GM06990 (cell line): ENCODE measurements around the gene JCHAIN.
A peak's percentile ranks its signal among the peaks of the same experiment; 100 is the strongest.
"Not testable (repeated sequence)": the region's sequence is repeated elsewhere in the genome, so short reads cannot be mapped to it uniquely, and the experiment has no call there.

Experiments used
- DNase-seq: peaks from one replicate; pipeline ENCODE4 v3.0.0-alpha.2; 2011; ENCODE audit not compliant: insufficient read length; ENCODE audit errors: extremely low read depth
- H3K27me3 ChIP-seq: replicated peaks from 2 replicates; pipeline ENCODE4 v1.6.0; 2011; ENCODE audit warnings: low read length; ENCODE audit not compliant: control insufficient read depth, insufficient read depth
- H3K36me3 ChIP-seq: 2 replicates; pipeline ENCODE4 v1.5.1; 2011; ENCODE audit warnings: low read length; ENCODE audit not compliant: control insufficient read depth, insufficient read depth
- H3K4me3 ChIP-seq: replicated peaks from 2 replicates; pipeline ENCODE4 v1.5.1; 2011; ENCODE audit warnings: low read depth, mild to moderate bottlenecking, control low read depth, low read length
- TF ChIP-seq, protein P1 (sequence below): IDR thresholded peaks from 2 replicates; pipeline ENCODE4 v1.5.1; 2011; ENCODE audit warnings: low read length, control low read depth, mild to moderate bottlenecking, inconsistent platforms; ENCODE audit not compliant: insufficient read depth, poor library complexity, severe bottlenecking

Gene JCHAIN

DNA sequence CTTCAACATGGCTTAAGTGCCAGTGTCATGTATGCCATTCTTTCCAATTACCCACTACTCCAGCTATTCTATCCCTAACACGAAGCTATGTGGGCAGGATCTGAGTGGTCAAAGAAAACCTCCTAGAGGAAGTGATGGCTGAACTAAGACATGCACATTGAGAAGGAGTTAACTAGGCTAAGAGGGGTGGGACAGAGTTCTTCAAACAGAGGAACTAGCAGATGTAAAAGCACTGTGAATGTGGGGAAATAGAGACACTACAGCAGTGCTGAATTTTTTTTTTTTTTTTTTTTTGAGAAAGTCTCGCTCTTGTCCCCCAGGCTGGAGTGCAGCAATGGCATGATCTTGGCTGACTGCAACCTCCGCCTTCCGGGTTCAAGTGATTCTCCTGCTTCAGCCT lies 6.2 kb downstream of the JCHAIN start:
- no peaks in the 10 kb centered on the region for H3K27me3 ChIP-seq
- DNase-seq, result no peak
- H3K36me3 ChIP-seq, result no peaks in the 10 kb centered on the region
- TF ChIP-seq, protein P1, sequence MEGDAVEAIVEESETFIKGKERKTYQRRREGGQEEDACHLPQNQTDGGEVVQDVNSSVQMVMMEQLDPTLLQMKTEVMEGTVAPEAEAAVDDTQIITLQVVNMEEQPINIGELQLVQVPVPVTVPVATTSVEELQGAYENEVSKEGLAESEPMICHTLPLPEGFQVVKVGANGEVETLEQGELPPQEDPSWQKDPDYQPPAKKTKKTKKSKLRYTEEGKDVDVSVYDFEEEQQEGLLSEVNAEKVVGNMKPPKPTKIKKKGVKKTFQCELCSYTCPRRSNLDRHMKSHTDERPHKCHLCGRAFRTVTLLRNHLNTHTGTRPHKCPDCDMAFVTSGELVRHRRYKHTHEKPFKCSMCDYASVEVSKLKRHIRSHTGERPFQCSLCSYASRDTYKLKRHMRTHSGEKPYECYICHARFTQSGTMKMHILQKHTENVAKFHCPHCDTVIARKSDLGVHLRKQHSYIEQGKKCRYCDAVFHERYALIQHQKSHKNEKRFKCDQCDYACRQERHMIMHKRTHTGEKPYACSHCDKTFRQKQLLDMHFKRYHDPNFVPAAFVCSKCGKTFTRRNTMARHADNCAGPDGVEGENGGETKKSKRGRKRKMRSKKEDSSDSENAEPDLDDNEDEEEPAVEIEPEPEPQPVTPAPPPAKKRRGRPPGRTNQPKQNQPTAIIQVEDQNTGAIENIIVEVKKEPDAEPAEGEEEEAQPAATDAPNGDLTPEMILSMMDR, result no peak
- no peak overlapping the region for H3K4me3 ChIP-seq

DNA sequence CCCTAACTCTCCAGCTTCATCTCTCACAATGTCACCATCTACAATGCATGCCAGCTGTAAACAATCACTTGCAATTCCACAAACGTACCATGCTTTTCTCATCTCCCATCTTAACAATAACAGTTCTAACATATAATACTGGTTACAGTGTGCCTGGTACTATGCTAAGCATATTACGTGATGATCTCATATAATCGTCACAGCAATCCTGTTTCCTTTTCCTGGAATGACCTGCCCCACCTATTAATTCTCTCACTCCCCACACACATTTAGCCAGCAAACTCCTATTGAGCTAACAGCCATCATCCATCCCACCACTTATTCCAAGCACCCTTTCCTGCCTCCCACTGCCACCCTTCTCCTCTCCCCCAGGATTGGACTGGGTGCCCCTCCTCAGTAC lies 7.9 kb downstream of the JCHAIN start:
- TF ChIP-seq, protein P1, result no peak
- H3K4me3 ChIP-seq, result peak overlapping the region; percentile 22; the same call in 1 of the 2 replicates
- DNase-seq, result no peak
- no peaks in the 10 kb centered on the region; the same call in 1 of the 2 replicates for H3K36me3 ChIP-seq
- no peaks in the 10 kb centered on the region for H3K27me3 ChIP-seq

DNA sequence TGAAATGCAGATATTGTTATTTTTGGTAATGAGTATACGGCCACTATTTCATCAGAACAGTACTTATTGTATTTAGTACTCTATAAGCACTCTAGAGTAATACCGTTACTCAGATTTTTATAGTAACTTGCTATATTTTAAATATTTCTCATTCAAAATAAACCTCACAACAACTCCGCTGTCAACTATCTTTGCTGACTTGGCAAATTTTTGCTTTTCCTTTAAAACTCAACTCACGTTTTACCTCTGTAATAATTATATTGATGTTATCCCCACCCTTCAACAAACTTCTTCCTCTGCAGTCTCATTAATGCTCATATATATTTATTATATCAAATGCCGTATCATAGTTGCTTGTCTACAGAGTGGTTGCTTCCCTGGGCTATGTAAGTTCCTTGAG lies 9.0 kb downstream of the JCHAIN start:
- Histone ChIP-seq H3K4me3 (no peak overlapping the region), H3K36me3 (no peaks in the 10 kb centered on the region; the same call in 1 of the 2 replicates), H3K27me3 (no peaks in the 10 kb centered on the region)
- TF ChIP-seq, protein P1, result no peak
- DNase-seq, result no peak

DNA sequence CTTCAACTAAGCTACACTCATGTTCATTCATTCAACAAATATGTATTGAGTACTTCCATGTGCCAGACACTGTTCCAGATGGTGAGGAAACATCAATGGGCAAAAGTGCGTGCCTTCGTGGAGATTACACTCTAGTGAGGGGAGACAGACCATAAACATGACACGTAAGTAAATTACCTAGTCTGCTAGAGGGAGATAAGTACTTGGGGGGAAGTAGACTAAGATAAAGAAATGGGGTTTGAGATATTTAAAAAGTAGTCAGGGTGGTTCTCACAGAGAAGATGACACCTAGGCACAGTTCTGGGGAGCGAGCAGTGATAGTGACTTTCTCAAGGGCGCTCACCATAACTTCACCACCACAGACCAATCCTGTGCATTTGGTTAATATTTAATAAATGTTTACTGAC lies 11.7 kb downstream of the JCHAIN start:
- TF ChIP-seq, protein P1, result no peak
- Histone ChIP-seq H3K4me3 (no peak overlapping the region), H3K36me3 (no peaks in the 10 kb centered on the region; the same call in 1 of the 2 replicates), H3K27me3 (no peaks in the 10 kb centered on the region)
- DNase-seq, result no peak

DNA sequence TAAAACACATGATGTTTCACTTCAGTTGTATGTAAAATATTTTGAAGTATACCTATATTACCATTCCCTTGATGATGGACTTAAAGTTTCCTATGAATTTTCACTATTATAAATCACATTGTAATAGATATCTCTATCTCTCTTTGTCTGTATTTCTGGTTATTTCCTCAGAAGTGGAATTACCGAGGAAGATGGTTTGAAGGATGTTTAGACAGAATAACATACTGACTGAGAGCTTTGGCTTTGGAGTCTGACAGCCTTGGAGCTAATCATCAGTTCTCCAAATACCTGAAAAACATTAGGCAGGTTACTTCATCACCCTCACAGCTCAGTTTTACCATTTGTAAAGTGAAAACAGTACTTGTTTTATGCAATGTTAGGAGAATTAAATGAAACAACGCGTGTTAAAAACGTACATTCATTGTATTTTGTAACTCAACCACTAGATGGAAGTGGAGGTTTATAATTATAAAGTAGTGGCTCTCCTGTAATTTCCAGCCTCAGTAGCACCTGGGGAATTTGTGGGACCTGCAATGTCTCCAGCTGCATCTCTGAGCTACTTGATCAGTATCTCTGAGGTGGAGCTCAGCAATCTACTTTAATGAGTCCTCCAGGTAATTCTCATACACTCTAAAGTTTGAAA lies 14.3 kb downstream of the JCHAIN start:
- no peak for DNase-seq
- H3K27me3 ChIP-seq, result no peaks in the 10 kb centered on the region
- H3K36me3 ChIP-seq, result no peaks in the 10 kb centered on the region; the same call in 1 of the 2 replicates
- TF ChIP-seq, protein P1, result peak; percentile 35
- H3K4me3 ChIP-seq, result no peak overlapping the region

DNA sequence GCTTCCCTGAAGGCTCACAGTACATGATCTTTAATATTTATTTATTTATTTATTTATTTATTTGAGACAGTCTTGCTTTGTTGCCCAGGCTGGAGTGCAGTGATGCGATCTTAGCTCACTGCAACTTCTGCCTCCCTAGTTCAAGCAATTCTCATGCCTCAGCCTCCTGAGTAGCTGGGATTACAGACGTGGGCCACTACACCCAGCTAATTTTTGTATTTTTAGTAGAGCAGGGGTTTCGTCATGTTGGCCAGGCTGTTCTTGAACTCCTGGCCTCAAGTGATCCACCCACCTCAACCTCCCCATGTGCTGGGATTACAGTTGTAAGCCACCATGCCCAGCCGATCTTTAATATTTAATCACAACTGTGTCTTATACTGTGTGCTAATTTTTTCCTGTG lies 15.6 kb downstream of the JCHAIN start:
- not testable (repeated sequence) for DNase-seq, H3K4me3 ChIP-seq, H3K36me3 ChIP-seq, H3K27me3 ChIP-seq
